HEK293T (cell line): ENCODE measurements around the gene UCN.

Experiments
- CTCF ChIA-PET: fragments of 350-600 bp; formaldehyde crosslinking; extraction: SDS; loops from one replicate; lab custom pipeline; 2021; ENCODE audit warnings: antibody characterized with exemption, inconsistent platforms; lab: Yijun Ruan, JAX
- POLR2A ChIA-PET: fragments of 350-600 bp; formaldehyde crosslinking; extraction: SDS; loops from one replicate; lab custom pipeline; 2020; ENCODE audit warnings: antibody characterized with exemption, inconsistent platforms; lab: Yijun Ruan, JAX
- DNase-seq: peaks from one replicate; pipeline ENCODE4 v3.0.0; 2012; ENCODE audit warnings: mixed read lengths; ENCODE audit errors: extremely low spot score
- ARNT ChIP-seq: fragments of 450-650 bp; IDR thresholded peaks from 2 replicates; pipeline ENCODE4 v1.6.1; 2017; ENCODE audit warnings: mild to moderate bottlenecking
- BHLHE40 ChIP-seq: fragments of 450-650 bp; IDR thresholded peaks from 2 replicates; pipeline ENCODE4 v1.6.1; 2016; ENCODE audit warnings: mild to moderate bottlenecking, moderate library complexity, borderline replicate concordance
- CTBP1 ChIP-seq: fragments of 450-650 bp; IDR thresholded peaks from 2 replicates; pipeline ENCODE4 v1.6.1; 2016; ENCODE audit warnings: borderline replicate concordance
- ELF4 ChIP-seq: fragments of 450-650 bp; IDR thresholded peaks from 2 replicates; pipeline ENCODE4 v1.6.1; 2017; ENCODE audit warnings: antibody characterized with exemption
- FOXA1 ChIP-seq: fragments of 450-650 bp; IDR thresholded peaks from 2 replicates; pipeline ENCODE4 v1.6.1; 2016; ENCODE audit warnings: mild to moderate bottlenecking
- FOXK2 ChIP-seq: fragments of 450-650 bp; IDR thresholded peaks from 2 replicates; pipeline ENCODE4 v1.6.1; 2016; ENCODE audit warnings: mild to moderate bottlenecking
- FOXM1 ChIP-seq: fragments of 450-650 bp; IDR thresholded peaks from 2 replicates; pipeline ENCODE4 v1.6.1; 2017; ENCODE audit warnings: mild to moderate bottlenecking, borderline replicate concordance
- HDGF ChIP-seq: fragments of 450-650 bp; IDR thresholded peaks from 2 replicates; pipeline ENCODE4 v1.6.1; 2017; ENCODE audit warnings: antibody characterized with exemption, borderline replicate concordance
- L3MBTL2 ChIP-seq: fragments of 450-650 bp; conservative IDR thresholded peaks from 2 replicates; pipeline ENCODE4 v1.6.1; 2016; ENCODE audit warnings: mild to moderate bottlenecking
- LEF1 ChIP-seq: fragments of 450-650 bp; IDR thresholded peaks from 2 replicates; pipeline ENCODE4 v1.6.1; 2017; ENCODE audit warnings: mild to moderate bottlenecking, borderline replicate concordance
- NFRKB ChIP-seq: fragments of 450-650 bp; IDR thresholded peaks from 2 replicates; pipeline ENCODE4 v1.6.1; 2016; ENCODE audit warnings: mild to moderate bottlenecking, moderate library complexity
- PKNOX1 ChIP-seq: fragments of 450-650 bp; IDR thresholded peaks from 2 replicates; pipeline ENCODE4 v1.6.1; 2016
- SP1 ChIP-seq: fragments of 450-650 bp; IDR thresholded peaks from 2 replicates; pipeline ENCODE4 v1.6.1; 2017
- SUZ12 ChIP-seq: fragments of 450-650 bp; IDR thresholded peaks from 2 replicates; pipeline ENCODE4 v1.6.1; 2016; ENCODE audit warnings: mild to moderate bottlenecking
- TARDBP ChIP-seq: fragments of 450-650 bp; IDR thresholded peaks from 2 replicates; pipeline ENCODE4 v1.6.1; 2016
- ZNF384 ChIP-seq: fragments of 450-650 bp; IDR thresholded peaks from 2 replicates; pipeline ENCODE4 v1.6.1; 2016

Gene UCN

GRCh38 chr2:27307545-27308358 is 493 bp downstream of the UCN start:
- CTCF ChIA-PET, result no interaction called here
- DNase-seq, result no peak
- POLR2A ChIA-PET, result no interaction called here

GRCh38 chr2:27307287-27307544 is 1.0 kb downstream of the UCN start:
- ChIA-PET POLR2A (no interaction called here), CTCF (no interaction called here)
- no peak for DNase-seq
- TF ChIP-seq PKNOX1 (no peak), FOXA1 (no peak), TARDBP (no peak), L3MBTL2 (no peak), NFRKB (no peak), CTBP1 (no peak), ARNT (no peak), SP1 (no peak), ELF4 (no peak), ZNF384 (no peak), BHLHE40 (no peak), FOXM1 (no peak), FOXK2 (no peak), LEF1 (no peak), SUZ12 (no peak), HDGF (no peak)

More at GRCh38 chr2:27307545-27308358, 493 bp downstream of the UCN start:
- TF ChIP-seq FOXA1 (no peak), ZNF384 (no peak), PKNOX1 (no peak), TARDBP (no peak), CTBP1 (no peak), L3MBTL2 (no peak), BHLHE40 (no peak), FOXM1 (no peak), FOXK2 (no peak), NFRKB (no peak), ARNT (no peak), HDGF (no peak)

- ChIA-PET POLR2A (interaction anchor here (0.6 kb wide), 1 partner anchor 352 kb away, joined by 3 read pairs; no protein-coding TSS in a partner anchor), CTCF (no interaction called here)
- TF ChIP-seq SUZ12, result no peak
- TF ChIP-seq LEF1, result no peak
- TF ChIP-seq ELF4, result no peak
- TF ChIP-seq TARDBP, result no peak
- no peak for TF ChIP-seq SP1
- no peak for TF ChIP-seq PKNOX1
- TF ChIP-seq FOXM1, result no peak
- no peak for TF ChIP-seq FOXA1
- no peak for TF ChIP-seq ARNT
- TF ChIP-seq ZNF384, result no peak
- TF ChIP-seq NFRKB, result no peak
- TF ChIP-seq L3MBTL2, result no peak
- TF ChIP-seq CTBP1, result no peak
- no peak for TF ChIP-seq BHLHE40
- TF ChIP-seq FOXK2, result no peak
- TF ChIP-seq HDGF, result no peak
- DNase-seq, result no peak
These were observed 1.5 kb downstream of the UCN start for GRCh38 chr2:27306573-27307286.

- DNase-seq, result no peak
- no peak for TF ChIP-seq FOXA1
- no peak for TF ChIP-seq SUZ12
- no peak for TF ChIP-seq FOXK2
- TF ChIP-seq NFRKB, result no peak
- TF ChIP-seq CTBP1, result no peak
- no peak for TF ChIP-seq L3MBTL2
- TF ChIP-seq BHLHE40, result no peak
- TF ChIP-seq SP1, result no peak
- TF ChIP-seq PKNOX1, result no peak
- TF ChIP-seq ZNF384, result no peak
- POLR2A ChIA-PET, result interaction anchor here (0.6 kb wide), 1 partner anchor 351 kb away, joined by 3 read pairs; no protein-coding TSS in a partner anchor
- CTCF ChIA-PET, result no interaction called here
These were observed 2.1 kb downstream of the UCN start for GRCh38 chr2:27306136-27306535.

GRCh38 chr2:27305516-27305915 is 2.7 kb downstream of the UCN start:
- CTCF ChIA-PET, result no interaction called here
- POLR2A ChIA-PET, result no interaction called here

More at GRCh38 chr2:27305516-27305915, 2.7 kb downstream of the UCN start:
- DNase-seq, result no peak
- TF ChIP-seq ARNT (no peak), FOXM1 (no peak), SP1 (no peak), HDGF (no peak), CTBP1 (no peak), FOXK2 (no peak), ZNF384 (no peak), PKNOX1 (no peak), TARDBP (no peak), SUZ12 (no peak), FOXA1 (no peak)
